Measurements from ENCODE around the gene TSEN34. TPM values are rescaled to one million over a fixed set of nuclear protein-coding genes. Genes with fewer than 3 reads are reported as not detected.

Gene TSEN34
- total RNA-seq, result 100 to 1,000 TPM in 1 of 4 donors, 10 to 100 TPM in 3; 62.0 to 138 (median 65.9) TPM

GRCh38 chr19:54191011-54191810 is at the start of gene TSEN34:
Gene TSEN34, plus strand, starts transcription at chr19:54191308. Its CDS starts 57 bp downstream, at chr19:54191365.
- peak; percentile 90 for DNase-seq
- Histone ChIP-seq H3K4me1 (peaks cover 16 to 41% (median 29%) of the 10 kb centered on the region in 4 donors), H3K4me3 (peak within 1 kb of the TSS; percentile 56 to 97 (median 78)), H3K27me3 (no peaks in the 10 kb centered on the region), H3K36me3 (peaks cover 0 to 15% (median 2%) of the 10 kb centered on the region in 4 donors), H3K9me3 (no peaks in the 10 kb centered on the region), H3K27ac (peak within 1 kb of the TSS; percentile 92 to 99 (median 95))
- TF ChIP-seq POLR2AphosphoS5 (IDR thresholded peaks at IDR 0.05), result peak; percentile 75 to 89 (median 85)
- no peak for TF ChIP-seq EP300 (IDR thresholded peaks at IDR 0.05; ENCODE audit: low read depth)
- TF ChIP-seq POLR2A (IDR thresholded peaks at IDR 0.05), result peak; percentile 70
- in situ Hi-C loops (cut with MboI; ENCODE audit: low pct_ligation_motif_present in 1 of 4, low pct_unique_long_range_greater_than_20kb in 1 of 4, low sequenced_read_pairs in 3 of 4) (no loop called here), intact Hi-C loops (cut with DNase I; ENCODE audit: low total_unique reads) (no loop called here)
- WGBS, 2 donors (ENCODE audit: low coverage in 1 of 2), result 0% methylated on average over 50 of the region's 77 CpGs; no CpG with 5 or more reads in 1 of the 2 donors

- Histone ChIP-seq H3K27ac (no peak overlapping the region), H3K36me3 (peaks cover 0 to 39% (median 20%) of the 10 kb centered on the region in 4 donors), H3K9me3 (no peaks in the 10 kb centered on the region), H3K4me3 (no peak overlapping the region), H3K4me1 (peaks cover 14 to 34% (median 23%) of the 10 kb centered on the region in 4 donors), H3K27me3 (no peaks in the 10 kb centered on the region)
- DNase-seq, result no peak
- no peak for TF ChIP-seq CTCF (IDR thresholded peaks at IDR 0.05)
- TF ChIP-seq POLR2AphosphoS5 (IDR thresholded peaks at IDR 0.05), result no peak
- TF ChIP-seq POLR2A (IDR thresholded peaks at IDR 0.05), result no peak
- no peak for TF ChIP-seq EP300 (IDR thresholded peaks at IDR 0.05; ENCODE audit: low read depth)
- in situ Hi-C loops (cut with MboI; ENCODE audit: low pct_ligation_motif_present in 1 of 4, low pct_unique_long_range_greater_than_20kb in 1 of 4, low sequenced_read_pairs in 3 of 4) (no loop called here), intact Hi-C loops (cut with DNase I; ENCODE audit: low total_unique reads) (no loop called here)
- 92% methylated on average over 3 of the region's 3 CpGs; no CpG with 5 or more reads in 1 of the 2 donors for WGBS, 2 donors (ENCODE audit: low coverage in 1 of 2)
Measured at GRCh38 chr19:54141356-54141755, 49.8 kb upstream of the TSEN34 start.

- no peak overlapping the region for H3K27ac ChIP-seq
- H3K9me3 ChIP-seq, result no peaks in the 10 kb centered on the region
- in situ Hi-C loops (cut with MboI; ENCODE audit: low pct_ligation_motif_present in 1 of 4, low pct_unique_long_range_greater_than_20kb in 1 of 4, low sequenced_read_pairs in 3 of 4) (no loop called here), intact Hi-C loops (cut with DNase I; ENCODE audit: low total_unique reads) (no loop called here)
- no peaks in the 10 kb centered on the region for H3K27me3 ChIP-seq
- peaks cover 12 to 31% (median 22%) of the 10 kb centered on the region in 4 donors for H3K4me1 ChIP-seq
- 89 to 100% methylated on average over 1 to 7 of the region's 7 CpGs for WGBS, 2 donors (ENCODE audit: low coverage in 1 of 2)
- TF ChIP-seq POLR2AphosphoS5 (IDR thresholded peaks at IDR 0.05) (no peak), EP300 (IDR thresholded peaks at IDR 0.05; ENCODE audit: low read depth) (no peak), CTCF (IDR thresholded peaks at IDR 0.05) (no peak), POLR2A (IDR thresholded peaks at IDR 0.05) (no peak)
- DNase-seq, result no peak
- H3K4me3 ChIP-seq, result no peak overlapping the region
- peaks cover 0 to 45% (median 24%) of the 10 kb centered on the region in 4 donors for H3K36me3 ChIP-seq
Measured at GRCh38 chr19:54142166-54142780, 48.8 kb upstream of the TSEN34 start.

GRCh38 chr19:54145541-54146158 is 45.5 kb upstream of the TSEN34 start:
- in situ Hi-C loops (cut with MboI; ENCODE audit: low pct_ligation_motif_present in 1 of 4, low pct_unique_long_range_greater_than_20kb in 1 of 4, low sequenced_read_pairs in 3 of 4) (no loop called here), intact Hi-C loops (cut with DNase I; ENCODE audit: low total_unique reads) (no loop called here)
- no peak for DNase-seq
- no peak overlapping the region for H3K27ac ChIP-seq
- H3K36me3 ChIP-seq, result peaks cover 4 to 63% (median 34%) of the 10 kb centered on the region in 4 donors
- H3K27me3 ChIP-seq, result no peaks in the 10 kb centered on the region
- no peaks in the 10 kb centered on the region for H3K9me3 ChIP-seq
- H3K4me3 ChIP-seq, result no peak overlapping the region
- H3K4me1 ChIP-seq, result peaks cover 0 to 5% (median 0%) of the 10 kb centered on the region in 4 donors
- 84 to 92% methylated on average over 5 to 28 of the region's 28 CpGs for WGBS, 2 donors (ENCODE audit: low coverage in 1 of 2)
- TF ChIP-seq POLR2AphosphoS5 (IDR thresholded peaks at IDR 0.05) (no peak), EP300 (IDR thresholded peaks at IDR 0.05; ENCODE audit: low read depth) (no peak), CTCF (IDR thresholded peaks at IDR 0.05) (no peak), POLR2A (IDR thresholded peaks at IDR 0.05) (no peak)

Data from transverse colon (tissue), 4 donors.